ENCODE data around the gene TRMT112. TPM values are rescaled to one million over a fixed set of nuclear protein-coding genes. Genes with fewer than 3 reads are reported as not detected.

The TRMT112 gene
- total and polyA plus RNA-seq, 2 donors from 2014 or later = 172 to 291 TPM

DNA sequence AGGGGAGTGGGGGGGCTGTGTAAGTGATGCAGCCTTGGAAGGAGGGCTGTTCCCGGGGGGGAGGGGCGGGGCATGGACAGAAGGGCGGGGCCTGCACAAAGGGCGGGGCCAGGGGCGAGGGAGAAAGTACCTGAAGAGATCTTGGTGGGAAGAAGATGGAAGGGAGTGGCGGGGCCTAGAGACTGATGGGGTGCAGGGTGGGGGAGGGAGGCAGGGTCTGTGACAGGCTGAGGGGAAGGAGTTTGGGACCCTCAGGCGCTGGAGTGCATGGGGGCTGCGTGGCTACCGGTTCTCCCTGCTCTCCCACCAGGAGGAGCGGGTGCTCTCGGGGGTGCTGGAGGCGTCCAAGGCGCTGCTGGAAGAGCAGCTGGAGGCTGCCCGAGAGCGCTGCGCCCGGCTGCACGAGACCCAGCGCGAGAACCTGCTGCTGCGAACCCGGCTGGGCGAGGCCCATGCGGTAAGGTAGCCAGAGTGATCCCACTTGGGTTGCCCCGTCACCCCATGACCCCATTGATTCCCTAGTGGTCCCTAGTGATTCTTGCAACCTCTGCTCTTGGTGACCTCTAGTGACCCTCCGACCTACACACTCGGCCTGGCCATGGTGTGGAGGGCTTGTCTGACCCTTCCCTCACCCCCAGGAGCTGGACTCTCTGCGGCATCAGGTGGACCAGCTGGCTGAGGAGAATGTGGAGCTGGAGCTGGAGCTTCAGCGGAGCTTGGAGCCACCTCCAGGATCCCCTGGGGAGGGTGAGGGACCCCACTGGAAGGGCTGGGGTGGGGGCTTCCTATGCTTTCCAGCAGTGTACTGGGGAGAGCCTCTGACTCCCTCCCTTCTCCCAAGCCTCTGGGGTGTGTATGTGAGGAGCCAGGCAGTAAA lies 25.7 kb upstream of the TRMT112 start:
- peak in 1 of 5 donors; percentile 73 for DNase-seq
- Histone ChIP-seq H3K9me3 (ENCODE audit: control insufficient read depth in 2 of 3, insufficient read depth in 1 of 3, low read length in 3 of 3) (no peaks in the 10 kb centered on the region), H3K27me3 (ENCODE audit: control insufficient read depth, insufficient read depth, low read length) (no peaks in the 10 kb centered on the region), H3K9ac (ENCODE audit: low read length in 3 of 3) (no peak overlapping the region), H3K36me3 (ENCODE audit: control insufficient read depth in 2 of 3, insufficient read depth in 3 of 3, low read length in 3 of 3) (no peaks in the 10 kb centered on the region), H3K4me1 (ENCODE audit: control insufficient read depth in 2 of 3, insufficient read depth in 2 of 3, low read depth in 1 of 3, low read length in 3 of 3) (peaks cover 0 to 5% (median 4%) of the 10 kb centered on the region in 3 donors), H3K27ac (ENCODE audit: low read depth in 2 of 2, low read length in 2 of 2) (no peak overlapping the region), H3K4me3 (ENCODE audit: low read length in 3 of 3) (no peak overlapping the region)
- TF ChIP-seq, protein P1, sequence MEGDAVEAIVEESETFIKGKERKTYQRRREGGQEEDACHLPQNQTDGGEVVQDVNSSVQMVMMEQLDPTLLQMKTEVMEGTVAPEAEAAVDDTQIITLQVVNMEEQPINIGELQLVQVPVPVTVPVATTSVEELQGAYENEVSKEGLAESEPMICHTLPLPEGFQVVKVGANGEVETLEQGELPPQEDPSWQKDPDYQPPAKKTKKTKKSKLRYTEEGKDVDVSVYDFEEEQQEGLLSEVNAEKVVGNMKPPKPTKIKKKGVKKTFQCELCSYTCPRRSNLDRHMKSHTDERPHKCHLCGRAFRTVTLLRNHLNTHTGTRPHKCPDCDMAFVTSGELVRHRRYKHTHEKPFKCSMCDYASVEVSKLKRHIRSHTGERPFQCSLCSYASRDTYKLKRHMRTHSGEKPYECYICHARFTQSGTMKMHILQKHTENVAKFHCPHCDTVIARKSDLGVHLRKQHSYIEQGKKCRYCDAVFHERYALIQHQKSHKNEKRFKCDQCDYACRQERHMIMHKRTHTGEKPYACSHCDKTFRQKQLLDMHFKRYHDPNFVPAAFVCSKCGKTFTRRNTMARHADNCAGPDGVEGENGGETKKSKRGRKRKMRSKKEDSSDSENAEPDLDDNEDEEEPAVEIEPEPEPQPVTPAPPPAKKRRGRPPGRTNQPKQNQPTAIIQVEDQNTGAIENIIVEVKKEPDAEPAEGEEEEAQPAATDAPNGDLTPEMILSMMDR (IDR thresholded peaks at IDR 0.05; ENCODE audit: borderline replicate concordance, extremely low read depth, insufficient read depth) = no peak
- intact Hi-C loops (cut with DNase I) = no loop called here
- FAIRE-seq = no peak

DNA sequence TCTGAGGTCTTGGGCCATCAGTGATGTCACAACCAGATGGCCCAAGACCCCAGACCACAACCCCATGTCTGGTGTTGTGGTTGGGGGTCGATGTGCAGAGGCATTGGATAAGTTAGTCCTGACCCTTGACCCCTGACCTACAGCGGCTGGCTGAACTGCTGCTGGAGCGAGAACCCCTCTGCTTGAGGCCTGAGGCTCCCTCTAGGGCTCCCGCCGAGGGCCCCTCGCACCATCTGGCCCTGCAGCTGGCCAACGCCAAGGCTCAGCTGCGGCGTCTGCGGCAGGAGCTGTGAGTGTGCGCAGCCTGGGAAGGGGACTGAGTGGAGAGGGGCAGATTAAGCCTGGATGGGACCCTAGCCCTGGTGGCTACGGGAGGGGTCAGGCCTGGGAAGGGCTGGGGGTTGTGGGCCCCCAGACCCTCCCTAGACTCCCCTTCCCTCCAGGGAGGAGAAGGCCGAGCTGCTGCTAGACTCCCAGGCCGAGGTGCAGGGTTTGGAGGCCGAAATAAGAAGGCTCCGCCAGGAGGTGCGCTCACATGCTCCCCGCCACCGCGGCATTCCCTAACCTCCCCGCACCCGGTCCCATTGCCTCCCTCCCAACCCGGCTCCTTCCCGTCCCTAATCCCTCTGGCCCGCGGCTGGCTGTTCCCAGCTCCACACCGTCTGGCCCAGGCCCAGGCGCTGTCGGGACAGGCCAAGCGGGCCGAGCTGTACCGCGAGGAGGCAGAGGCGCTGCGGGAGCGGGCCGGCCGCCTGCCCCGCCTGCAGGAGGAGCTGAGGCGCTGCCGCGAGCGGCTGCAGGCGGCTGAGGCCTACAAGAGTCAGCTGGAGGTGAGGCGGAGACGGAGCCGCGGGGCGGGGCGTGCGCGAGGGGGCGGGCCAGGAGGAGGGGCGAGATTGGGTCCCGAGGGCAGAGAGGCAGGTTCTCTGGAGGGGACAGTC lies 24.8 kb upstream of the TRMT112 start:
- H3K27ac ChIP-seq (ENCODE audit: low read depth in 2 of 2, low read length in 2 of 2) = no peak overlapping the region
- peak overlapping the region in 1 of 3 donors; percentile 39 for H3K4me3 ChIP-seq (ENCODE audit: low read length in 3 of 3)
- TF ChIP-seq, protein P1 (IDR thresholded peaks at IDR 0.05; ENCODE audit: borderline replicate concordance, extremely low read depth, insufficient read depth) = peak; percentile 57
- peaks cover 0 to 5% (median 4%) of the 10 kb centered on the region in 3 donors for H3K4me1 ChIP-seq (ENCODE audit: control insufficient read depth in 2 of 3, insufficient read depth in 2 of 3, low read depth in 1 of 3, low read length in 3 of 3)
- H3K9ac ChIP-seq (ENCODE audit: low read length in 3 of 3) = peak overlapping the region in 2 of 3 donors; percentile 59 to 67
- intact Hi-C loops (cut with DNase I) = no loop called here
- FAIRE-seq (no peak), DNase-seq (peak; percentile 90 to 97 (median 92))
- H3K36me3 ChIP-seq (ENCODE audit: control insufficient read depth in 2 of 3, insufficient read depth in 3 of 3, low read length in 3 of 3) = no peaks in the 10 kb centered on the region
- no peaks in the 10 kb centered on the region for H3K27me3 ChIP-seq (ENCODE audit: control insufficient read depth, insufficient read depth, low read length)
- no peaks in the 10 kb centered on the region for H3K9me3 ChIP-seq (ENCODE audit: control insufficient read depth in 2 of 3, insufficient read depth in 1 of 3, low read length in 3 of 3)

DNA sequence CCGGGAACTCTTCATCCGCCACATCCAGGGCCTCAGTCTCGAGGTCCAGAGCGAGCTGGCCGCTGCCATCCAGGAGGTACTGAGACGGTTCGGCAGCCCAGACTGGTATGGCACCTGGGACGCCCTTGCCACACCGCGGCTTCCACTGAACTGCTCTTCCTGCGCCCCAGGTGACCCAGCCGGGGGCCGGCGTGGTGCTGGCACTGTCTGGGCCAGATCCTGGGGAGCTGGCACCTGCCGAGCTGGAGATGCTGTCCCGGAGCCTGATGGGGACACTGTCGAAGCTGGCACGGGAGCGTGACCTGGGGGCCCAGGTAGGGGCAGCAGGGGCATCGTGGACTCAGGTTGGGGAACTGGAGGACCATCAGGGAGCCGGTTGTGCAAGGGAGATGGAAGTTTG lies 24.1 kb upstream of the TRMT112 start:
- FAIRE-seq (no peak), DNase-seq (peak in 1 of 5 donors; percentile 73)
- Histone ChIP-seq H3K36me3 (ENCODE audit: control insufficient read depth in 2 of 3, insufficient read depth in 3 of 3, low read length in 3 of 3) (no peaks in the 10 kb centered on the region), H3K4me1 (ENCODE audit: control insufficient read depth in 2 of 3, insufficient read depth in 2 of 3, low read depth in 1 of 3, low read length in 3 of 3) (peaks cover 0 to 5% (median 4%) of the 10 kb centered on the region in 3 donors), H3K9me3 (ENCODE audit: control insufficient read depth in 2 of 3, insufficient read depth in 1 of 3, low read length in 3 of 3) (no peaks in the 10 kb centered on the region), H3K4me3 (ENCODE audit: low read length in 3 of 3) (no peak overlapping the region), H3K9ac (ENCODE audit: low read length in 3 of 3) (no peak overlapping the region), H3K27me3 (ENCODE audit: control insufficient read depth, insufficient read depth, low read length) (no peaks in the 10 kb centered on the region), H3K27ac (ENCODE audit: low read depth in 2 of 2, low read length in 2 of 2) (no peak overlapping the region)
- TF ChIP-seq, protein P1 (IDR thresholded peaks at IDR 0.05; ENCODE audit: borderline replicate concordance, extremely low read depth, insufficient read depth) = no peak
- intact Hi-C loops (cut with DNase I) = no loop called here

Measured in kidney (tissue), 14 donors.